IMR-90 (cell line): ENCODE results near the gene CELF5. TPM values are rescaled to one million over a fixed set of nuclear protein-coding genes. Genes with fewer than 3 reads are reported as not detected.

ENCODE experiments used
- ATAC-seq: fragments of 200-7000 bp; cut with Tn5 transposase; 2 replicates; pipeline ENCODE4 v1.9.1; 2020; ENCODE audit warnings: low read depth, mild to moderate bottlenecking, moderate library complexity
- BruUV-seq: library from RNA; stranded (reverse); fragments of 400-500 nt; replicated peaks from 2 replicates; lab custom pipeline; 2021; lab: Mats Ljungman, UMichigan
- CTCF ChIA-PET: fragments of 300-600 bp; formaldehyde crosslinking; extraction: SDS; loops from one replicate; lab custom pipeline; 2021; ENCODE audit warnings: antibody characterized with exemption; lab: Yijun Ruan, JAX
- POLR2A ChIA-PET: fragments of 300-600 bp; sonication (Branson Sonifier 250); formaldehyde crosslinking; loops from one replicate; lab custom pipeline; 2022; ENCODE audit warnings: antibody characterized with exemption; ENCODE audit not compliant: unreplicated experiment; lab: Charles Lee
- DNase-seq: peaks from one replicate; pipeline ENCODE4 v3.0.0; 2013
- H2AFZ ChIP-seq: replicated peaks from 2 replicates; pipeline ENCODE3; 2013; ENCODE audit warnings: low read length, mild to moderate bottlenecking; ENCODE audit not compliant: poor library complexity
- H2AK5ac ChIP-seq: 2 replicates; pipeline ENCODE4 v1.6.1; 2013; ENCODE audit warnings: low read depth, low read length, inconsistent platforms
- H2AK9ac ChIP-seq: replicated peaks from 2 replicates; pipeline ENCODE3; 2013; ENCODE audit warnings: mild to moderate bottlenecking, low read depth, low read length, moderate library complexity; ENCODE audit not compliant: poor library complexity
- H2BK120ac ChIP-seq: 2 replicates; pipeline ENCODE4 v1.6.1; 2013; ENCODE audit warnings: low read depth, low read length, inconsistent platforms
- H2BK15ac ChIP-seq: 3 replicates; pipeline ENCODE4 v1.6.1; 2013; ENCODE audit warnings: low read depth, low read length, inconsistent platforms
- H2BK20ac ChIP-seq: 2 replicates; pipeline ENCODE4 v1.6.1; 2013; ENCODE audit warnings: low read depth, mild to moderate bottlenecking, inconsistent platforms, low read length, moderate library complexity
- H2BK5ac ChIP-seq: 2 replicates; pipeline ENCODE4 v1.6.1; 2013; ENCODE audit warnings: mild to moderate bottlenecking, low read depth, low read length, inconsistent platforms; ENCODE audit not compliant: poor library complexity, severe bottlenecking
- H3K14ac ChIP-seq: replicated peaks from 2 replicates; pipeline ENCODE4 v1.6.1; 2013; ENCODE audit warnings: low read depth, low read length, inconsistent platforms
- H3K18ac ChIP-seq: 2 replicates; pipeline ENCODE4 v1.6.1; 2013; ENCODE audit warnings: low read depth, low read length, control low read depth
- H3K23ac ChIP-seq: 2 replicates; pipeline ENCODE4 v1.6.1; 2013; ENCODE audit warnings: low read depth, low read length, inconsistent platforms
- H3K27ac ChIP-seq: 2 replicates; pipeline ENCODE4 v1.5.1; 2013; ENCODE audit warnings: mild to moderate bottlenecking, control low read depth, low read length; ENCODE audit not compliant: insufficient read depth
- H3K27me3 ChIP-seq: 2 replicates; pipeline ENCODE4 v1.6.1; 2013; ENCODE audit warnings: low read length; ENCODE audit not compliant: control insufficient read depth, insufficient read depth
- H3K36me3 ChIP-seq: 2 replicates; pipeline ENCODE4 v1.6.1; 2013; ENCODE audit warnings: low read length, mixed read lengths; ENCODE audit not compliant: control insufficient read depth, insufficient read depth
- H3K4ac ChIP-seq: 2 replicates; pipeline ENCODE4 v1.6.1; 2013; ENCODE audit warnings: low read depth, low read length, inconsistent platforms
- H3K4me1 ChIP-seq: 2 replicates; pipeline ENCODE4 v1.6.1; 2013; ENCODE audit warnings: low read length, mixed read lengths; ENCODE audit not compliant: control insufficient read depth, insufficient read depth
- H3K4me2 ChIP-seq: 2 replicates; pipeline ENCODE4 v1.6.1; 2013; ENCODE audit warnings: low read depth, mild to moderate bottlenecking, control low read depth, low read length, moderate library complexity
- H3K4me3 ChIP-seq: 2 replicates; pipeline ENCODE4 v1.5.1; 2013; ENCODE audit warnings: low read depth, mild to moderate bottlenecking, control low read depth, low read length, moderate library complexity; ENCODE audit not compliant: insufficient read depth
- H3K56ac ChIP-seq: 2 replicates; pipeline ENCODE4 v1.6.1; 2013; ENCODE audit warnings: low read length, inconsistent platforms; ENCODE audit not compliant: insufficient read depth; ENCODE audit errors: extremely low read depth
- H3K79me1 ChIP-seq, 2 experiments: 2 replicates each; pipeline ENCODE4 v1.6.1; 2013; ENCODE audit warnings: low read length in 2 of 2, inconsistent platforms in 1 of 2, low read depth in 1 of 2
- H3K9ac ChIP-seq: 2 replicates; pipeline ENCODE4 v1.6.1; 2013; ENCODE audit warnings: low read depth, low read length, control low read depth
- H3K9me1 ChIP-seq: 2 replicates; pipeline ENCODE4 v1.6.1; 2013; ENCODE audit warnings: low read length, inconsistent platforms; ENCODE audit not compliant: insufficient read depth
- H3K9me3 ChIP-seq: 2 replicates; pipeline ENCODE4 v1.6.1; 2013; ENCODE audit warnings: low read length; ENCODE audit not compliant: control insufficient read depth, insufficient read depth
- H4K20me1 ChIP-seq: 2 replicates; pipeline ENCODE4 v1.6.1; 2013; ENCODE audit warnings: low read length, inconsistent platforms; ENCODE audit not compliant: insufficient read depth
- H4K5ac ChIP-seq: 2 replicates; pipeline ENCODE4 v1.6.1; 2013; ENCODE audit warnings: mild to moderate bottlenecking, low read depth, low read length, control low read depth
- H4K8ac ChIP-seq, 2 experiments: 2 replicates each; pipeline ENCODE4 v1.6.1; 2013; ENCODE audit warnings: low read depth in 2 of 2, low read length in 2 of 2, control low read depth in 1 of 2, inconsistent platforms in 1 of 2
- H4K91ac ChIP-seq: 2 replicates; pipeline ENCODE4 v1.6.1; 2013; ENCODE audit warnings: low read depth, low read length, inconsistent platforms; ENCODE audit not compliant: insufficient read depth
- MAFK ChIP-seq: IDR thresholded peaks from 2 replicates; pipeline ENCODE4 v1.6.1; 2012; ENCODE audit warnings: low read depth, low read length, improper control_type of control experiment
- RAD21 ChIP-seq: IDR thresholded peaks from 2 replicates; pipeline ENCODE4 v1.6.1; 2012; ENCODE audit warnings: low read length, improper control_type of control experiment
- RCOR1 ChIP-seq: IDR thresholded peaks from 2 replicates; pipeline ENCODE4 v1.6.1; 2012; ENCODE audit warnings: mild to moderate bottlenecking, low read length, improper control_type of control experiment; ENCODE audit not compliant: insufficient replicate concordance
- whole genome bisulfite sequencing, 2 experiments: methylation state at CpG; one replicate each; pipeline versions ENCODE4 v1.1.5 to v1.1.7; 2013; ENCODE audit warnings: missing lambda C conversion rate in 2 of 2; ENCODE audit not compliant: insufficient read length in 1 of 2; ENCODE audit errors: extremely low coverage in 2 of 2; 5-methylcytosine and 5-hydroxymethylcytosine counted together
- dilution Hi-C: fragments of 300-500 bp; cut with HindIII; formaldehyde crosslinking; loops from one replicate; pipeline ENCODE4 v1.14.3; 2018; ENCODE audit warnings: low sequenced_read_pairs; ENCODE audit not compliant: unreplicated experiment
- in situ Hi-C: fragments of 300-500 bp; cut with MboI; formaldehyde crosslinking; loops from 3 replicates; pipeline ENCODE4 v1.14.3; 2019; ENCODE audit warnings: low sequenced_read_pairs, inconsistent platforms, mixed read lengths
- intact Hi-C: fragments of 100-400 bp; cut with micrococcal nuclease; formaldehyde crosslinking; loops from 2 replicates; pipeline ENCODE4 v1.10.0; 2022
- polyA plus RNA-seq, 3 experiments: library from polyadenylated mRNA; depleted of rRNA; stranded (reverse); fragments of >200 nt; gene quantifications; 2 replicates each; pipeline ENCODE4 v1.2.3, GENCODE V29; 2012; ENCODE audit warnings: low replicate concordance in 1 of 3
- total RNA-seq: library from RNA; depleted of rRNA; stranded (reverse); fragments of >200 nt; gene quantifications from 2 replicates; pipeline ENCODE4 v1.2.3, GENCODE V29; 2012

The CELF5 gene
- total and polyA plus RNA-seq, 2 of the 4 experiments (the other 2 are of a cell fraction): 0.02 TPM; not detected in 1

DNA sequence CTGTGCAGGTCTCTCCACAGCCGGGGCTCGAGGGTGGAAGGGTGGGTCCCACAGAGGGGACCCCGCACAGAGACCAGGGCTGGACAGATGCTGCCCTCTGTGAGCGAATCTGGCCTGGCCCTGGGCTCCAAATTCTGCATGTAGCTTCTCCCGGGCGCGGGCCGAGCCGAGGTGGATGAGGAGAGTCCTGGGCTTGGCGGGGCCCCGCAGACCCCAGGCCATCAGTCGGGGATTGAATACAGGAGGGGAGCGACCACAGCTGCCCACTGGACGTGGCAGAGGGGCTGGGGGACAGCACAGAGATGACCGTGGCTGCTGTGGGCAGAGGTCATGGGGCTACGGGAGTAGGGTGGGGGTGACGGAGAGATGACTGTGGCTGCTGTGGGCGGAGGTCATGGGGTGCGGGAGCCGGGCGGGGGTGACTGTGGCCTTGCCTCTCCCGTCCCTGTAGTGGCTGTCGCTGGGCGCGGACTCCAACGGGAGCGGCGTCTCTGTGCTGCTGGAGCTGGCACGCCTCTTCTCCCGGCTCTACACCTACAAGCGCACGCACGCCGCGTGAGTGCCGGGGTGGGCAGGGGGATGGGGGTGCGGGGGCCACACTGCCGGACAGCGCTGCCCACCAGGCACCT lies 23.3 kb upstream of the CELF5 start:
- Histone ChIP-seq H3K36me3 (peaks cover 29% of the 10 kb centered on the region), H2AK9ac (no peak overlapping the region), H3K56ac (no peak overlapping the region), H3K9ac (no peak overlapping the region), H2BK120ac (no peak overlapping the region), H3K9me1 (no peaks in the 10 kb centered on the region), H4K5ac (no peak overlapping the region), H3K4me2 (no peak overlapping the region), H3K27me3 (no peaks in the 10 kb centered on the region), H3K23ac (no peak overlapping the region), H3K27ac (no peak overlapping the region), H2AFZ (no peak overlapping the region), H3K4ac (no peak overlapping the region), H3K14ac (no peak overlapping the region), H3K79me1 (peaks cover 0 to 5% of the 10 kb centered on the region in 2 experiments; a peak in 2 of 4 replicates), H2AK5ac (no peak overlapping the region), H3K18ac (no peak overlapping the region), H2BK20ac (no peak overlapping the region), H3K9me3 (no peaks in the 10 kb centered on the region), H4K20me1 (no peaks in the 10 kb centered on the region), H3K4me1 (no peaks in the 10 kb centered on the region), H4K8ac (no peak overlapping the region), H2BK15ac (no peak overlapping the region), H2BK5ac (no peak overlapping the region), H3K4me3 (no peak overlapping the region), H4K91ac (no peak overlapping the region)
- dilution Hi-C loops (no loop called here), in situ Hi-C loops (no loop called here), intact Hi-C loops (no loop called here)
- ChIA-PET CTCF (interaction anchor here (1.3 kb wide), 1 partner anchor 13 kb away, joined by 3 read pairs; no protein-coding TSS in a partner anchor), POLR2A (no interaction called here)
- ATAC-seq: no peak
- 94% methylated on average over 3 of the region's 39 CpGs; no CpG with 5 or more reads in 1 of the 2 experiments for WGBS, 2 experiments
- no peak for TF ChIP-seq MAFK
- no peak for TF ChIP-seq RCOR1
- TF ChIP-seq RAD21: no peak
- no peak for DNase-seq
- BruUV-seq: no TSS peak
